SJSA1 (cell line): ENCODE data around the gene SLC6A8. TPM values are rescaled to one million over a fixed set of nuclear protein-coding genes. Genes with fewer than 3 reads are reported as not detected.
"Not testable (repeated sequence)": the region's sequence is repeated elsewhere in the genome, so short reads cannot be mapped to it uniquely, and the experiment has no call there.

Experiments
- DNase-seq, 2 experiments: peaks; one replicate each; pipeline ENCODE4 v3.0.0-alpha.2; 2015 to 2020; ENCODE audit warnings: low spot score in 2 of 2, low read depth in 1 of 2
- H3K27ac ChIP-seq: fragments of 250-450 bp; sonication (Bioruptor Pico); 2 replicates; pipeline ENCODE4 v1.5.1; 2020; ENCODE audit warnings: mild to moderate bottlenecking, moderate library complexity
- H3K27me3 ChIP-seq: fragments of 250-450 bp; sonication (Bioruptor Pico); replicated peaks from 2 replicates; pipeline ENCODE4 v1.5.1; 2020; ENCODE audit warnings: mild to moderate bottlenecking, moderate library complexity
- H3K36me3 ChIP-seq: fragments of 250-450 bp; sonication (Bioruptor Pico); 2 replicates; pipeline ENCODE4 v1.5.1; 2020; ENCODE audit warnings: mild to moderate bottlenecking
- H3K4me1 ChIP-seq: fragments of 250-450 bp; sonication (Bioruptor Pico); replicated peaks from 2 replicates; pipeline ENCODE4 v1.6.1; 2021; ENCODE audit warnings: mild to moderate bottlenecking
- H3K4me3 ChIP-seq: fragments of 250-450 bp; sonication (Bioruptor Pico); 2 replicates; pipeline ENCODE4 v1.5.1; 2020; ENCODE audit warnings: mild to moderate bottlenecking
- H3K9me3 ChIP-seq: fragments of 250-450 bp; sonication (Bioruptor Pico); replicated peaks from 2 replicates; pipeline ENCODE4 v1.5.1; 2020; ENCODE audit warnings: mild to moderate bottlenecking
- total RNA-seq: library from RNA; depleted of rRNA; stranded (reverse); fragments of >200 nt; shearing (Covaris generic); gene quantifications from 2 replicates; pipeline ENCODE4 v1.2.3, GENCODE V29; 2014

Gene SLC6A8
- total RNA-seq, 1 experiment from 2014 or later: 2.7 TPM

DNA sequence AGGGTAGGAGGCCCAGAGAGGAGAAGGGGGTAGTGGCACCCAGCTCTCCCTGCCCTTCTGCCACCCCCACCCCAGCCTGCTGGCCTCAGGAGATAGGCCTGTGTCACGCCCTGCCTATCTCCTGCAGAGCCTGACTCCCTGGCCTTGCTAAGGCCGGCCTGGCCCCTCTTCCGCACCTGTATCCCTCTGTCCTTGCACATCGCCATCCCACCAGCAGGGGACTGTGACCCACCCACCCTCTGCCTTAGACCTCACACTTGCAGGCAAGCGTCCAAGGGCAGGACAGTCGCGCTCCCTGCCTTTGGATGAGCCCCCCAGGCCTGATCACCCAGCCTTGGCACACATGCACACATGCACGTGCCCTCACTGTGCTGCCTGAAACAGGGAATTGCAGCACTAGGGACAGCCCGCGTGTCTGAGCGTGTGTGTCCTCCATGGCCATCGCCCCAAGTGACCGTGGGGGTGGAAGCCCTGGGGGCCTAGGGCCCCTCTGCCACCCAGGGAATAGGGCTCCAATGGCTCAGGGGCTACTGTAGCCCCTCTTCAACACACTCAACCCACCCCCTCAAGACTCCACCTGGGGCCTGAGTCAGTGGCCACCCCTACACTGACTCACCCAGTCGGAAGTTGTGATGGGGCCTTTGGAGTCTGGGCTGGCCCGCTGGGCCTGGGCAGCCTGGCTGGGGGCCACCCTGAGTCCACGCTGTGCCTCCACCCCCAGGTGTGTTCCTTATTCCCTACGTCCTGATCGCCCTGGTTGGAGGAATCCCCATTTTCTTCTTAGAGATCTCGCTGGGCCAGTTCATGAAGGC is 2.1 kb downstream of the SLC6A8 start:
- no peaks in the 10 kb centered on the region for H3K4me1 ChIP-seq
- no peaks in the 10 kb centered on the region for H3K9me3 ChIP-seq
- no peaks in the 10 kb centered on the region for H3K27me3 ChIP-seq
- no peak overlapping the region for H3K4me3 ChIP-seq
- no peak for DNase-seq
- H3K27ac ChIP-seq: no peak overlapping the region
- H3K36me3 ChIP-seq: no peaks in the 10 kb centered on the region

DNA sequence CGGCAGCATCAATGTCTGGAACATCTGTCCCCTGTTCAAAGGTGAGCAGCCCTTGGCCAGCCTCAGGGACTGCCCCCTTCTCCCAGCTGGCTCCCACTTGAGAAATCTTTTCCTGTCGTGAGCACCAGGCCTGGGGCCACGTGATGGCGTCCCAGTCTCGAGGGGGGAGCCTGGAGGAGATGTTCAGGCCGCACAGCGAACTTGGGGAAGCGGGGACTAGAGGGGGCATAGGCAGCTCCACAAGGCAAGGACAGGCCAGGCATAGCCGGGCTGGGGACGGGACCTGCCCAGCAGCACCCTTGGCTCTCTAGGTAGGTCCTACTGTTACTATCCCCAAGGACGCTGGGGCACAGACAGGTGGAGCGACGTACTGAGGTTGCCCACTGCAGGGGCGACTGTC is 2.7 kb downstream of the SLC6A8 start:
- no peak for DNase-seq
- Histone ChIP-seq H3K4me3 (no peak overlapping the region), H3K27me3 (no peaks in the 10 kb centered on the region), H3K27ac (no peak overlapping the region), H3K4me1 (no peaks in the 10 kb centered on the region), H3K36me3 (no peaks in the 10 kb centered on the region), H3K9me3 (no peaks in the 10 kb centered on the region)

DNA sequence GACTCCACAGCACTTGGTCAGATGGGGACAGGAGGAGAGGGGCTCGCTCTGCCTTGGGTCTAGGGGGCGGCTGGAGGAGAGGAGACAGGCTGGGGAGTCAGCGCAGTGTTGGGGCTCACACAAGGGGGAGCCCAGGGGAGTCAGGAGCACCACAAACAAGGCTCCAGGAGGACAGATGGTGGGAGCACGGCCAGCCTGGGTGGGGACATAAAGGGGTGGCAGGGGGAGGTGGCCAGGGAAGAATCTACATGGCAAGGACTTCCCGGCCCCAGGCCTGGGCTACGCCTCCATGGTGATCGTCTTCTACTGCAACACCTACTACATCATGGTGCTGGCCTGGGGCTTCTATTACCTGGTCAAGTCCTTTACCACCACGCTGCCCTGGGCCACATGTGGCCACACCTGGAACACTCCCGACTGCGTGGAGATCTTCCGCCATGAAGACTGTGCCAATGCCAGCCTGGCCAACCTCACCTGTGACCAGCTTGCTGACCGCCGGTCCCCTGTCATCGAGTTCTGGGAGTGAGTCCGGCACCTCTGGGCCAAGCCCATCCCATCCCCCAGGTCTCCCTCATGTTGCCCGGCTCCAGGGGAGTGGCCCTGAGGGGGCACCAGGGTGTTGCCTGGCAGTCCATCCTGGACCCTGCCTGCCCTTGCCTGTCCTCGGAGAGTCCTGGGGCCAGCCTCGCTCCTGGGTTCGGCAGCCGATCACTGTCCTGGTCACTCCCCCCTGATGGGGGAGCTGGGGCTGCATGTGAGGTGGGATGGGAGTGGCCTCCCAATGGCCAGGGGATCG is 3.5 kb downstream of the SLC6A8 start:
- not testable (repeated sequence) for H3K9me3 ChIP-seq, H3K36me3 ChIP-seq, H3K4me3 ChIP-seq, H3K4me1 ChIP-seq, DNase-seq, H3K27me3 ChIP-seq, H3K27ac ChIP-seq

DNA sequence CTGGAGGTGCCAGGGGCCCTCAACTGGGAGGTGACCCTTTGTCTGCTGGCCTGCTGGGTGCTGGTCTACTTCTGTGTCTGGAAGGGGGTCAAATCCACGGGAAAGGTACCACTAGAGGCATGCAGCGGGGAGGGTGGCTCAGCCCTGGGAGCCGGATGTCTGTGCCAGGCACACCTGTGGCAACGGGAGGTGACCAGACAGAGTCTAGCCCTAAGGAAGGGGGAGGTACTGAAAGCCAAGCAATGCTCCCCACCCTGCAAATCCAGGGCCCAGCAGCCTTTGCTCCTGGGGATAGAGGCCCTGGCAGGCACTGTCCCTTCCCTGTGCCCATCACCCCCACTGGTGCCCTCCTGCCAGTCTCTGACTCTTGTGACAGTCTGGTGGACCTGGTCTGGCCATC is 4.3 kb downstream of the SLC6A8 start:
- H3K4me3 ChIP-seq: no peak overlapping the region
- DNase-seq: no peak
- H3K4me1 ChIP-seq: no peaks in the 10 kb centered on the region
- H3K9me3 ChIP-seq: no peaks in the 10 kb centered on the region
- no peak overlapping the region for H3K27ac ChIP-seq
- H3K36me3 ChIP-seq: no peaks in the 10 kb centered on the region
- H3K27me3 ChIP-seq: no peaks in the 10 kb centered on the region

DNA sequence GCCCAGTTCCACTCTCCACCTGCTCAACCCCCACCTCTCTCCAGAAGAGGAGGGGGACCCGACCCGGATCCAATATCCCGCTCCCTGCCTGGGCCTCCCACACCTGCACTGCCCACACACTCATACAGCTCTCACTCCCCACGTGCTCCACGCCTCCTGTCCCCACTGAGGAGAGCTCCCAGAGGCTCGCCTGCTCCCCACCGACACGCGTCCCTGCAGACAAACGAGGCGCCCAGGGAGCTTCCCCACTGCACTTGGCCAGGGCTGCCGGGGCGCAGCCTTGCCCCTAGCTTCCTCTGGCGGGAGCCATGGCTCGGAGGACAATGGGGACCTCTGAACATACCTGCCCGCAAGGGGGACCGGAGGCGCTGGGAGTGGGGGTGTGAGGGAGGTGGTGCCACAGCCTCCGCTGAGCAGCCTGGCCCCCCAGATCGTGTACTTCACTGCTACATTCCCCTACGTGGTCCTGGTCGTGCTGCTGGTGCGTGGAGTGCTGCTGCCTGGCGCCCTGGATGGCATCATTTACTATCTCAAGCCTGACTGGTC is 5.0 kb downstream of the SLC6A8 start:
- H3K27me3 ChIP-seq: no peaks in the 10 kb centered on the region
- no peaks in the 10 kb centered on the region for H3K36me3 ChIP-seq
- H3K27ac ChIP-seq: no peak overlapping the region
- no peak for DNase-seq
- no peaks in the 10 kb centered on the region for H3K4me1 ChIP-seq
- H3K4me3 ChIP-seq: no peak overlapping the region
- no peaks in the 10 kb centered on the region for H3K9me3 ChIP-seq

DNA sequence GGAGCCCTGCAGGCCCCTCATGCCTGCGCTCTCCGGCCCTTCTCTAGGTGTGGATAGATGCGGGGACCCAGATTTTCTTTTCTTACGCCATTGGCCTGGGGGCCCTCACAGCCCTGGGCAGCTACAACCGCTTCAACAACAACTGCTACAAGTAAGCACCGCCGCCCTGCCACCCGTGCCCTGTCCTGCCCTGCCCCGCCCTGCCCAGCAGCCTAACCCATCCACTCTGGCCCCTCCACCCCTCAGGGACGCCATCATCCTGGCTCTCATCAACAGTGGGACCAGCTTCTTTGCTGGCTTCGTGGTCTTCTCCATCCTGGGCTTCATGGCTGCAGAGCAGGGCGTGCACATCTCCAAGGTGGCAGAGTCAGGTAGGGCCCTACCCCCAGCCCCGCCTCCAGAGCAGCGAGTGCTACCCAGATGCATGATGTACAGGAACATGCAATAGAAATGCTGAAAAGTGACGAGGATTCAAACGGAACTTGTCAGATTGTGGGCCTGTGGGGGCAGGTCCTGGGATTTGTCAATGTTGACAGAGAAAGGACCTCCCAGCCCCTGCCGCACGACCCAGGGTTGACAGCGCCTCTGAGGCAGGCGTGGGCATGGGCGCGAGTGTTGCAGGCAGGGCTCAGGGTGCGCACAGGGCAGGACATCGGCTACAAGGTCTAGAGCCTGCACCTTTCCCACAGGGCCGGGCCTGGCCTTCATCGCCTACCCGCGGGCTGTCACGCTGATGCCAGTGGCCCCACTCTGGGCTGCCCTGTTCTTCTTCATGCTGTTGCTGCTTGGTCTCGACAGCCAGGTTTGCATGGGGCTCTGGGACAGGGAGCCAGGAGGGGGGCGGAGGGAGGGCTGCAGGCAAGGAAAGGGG is 5.7 kb downstream of the SLC6A8 start:
- Histone ChIP-seq H3K4me3 (no peak overlapping the region), H3K4me1 (no peaks in the 10 kb centered on the region), H3K27me3 (no peaks in the 10 kb centered on the region), H3K9me3 (no peaks in the 10 kb centered on the region), H3K36me3 (no peaks in the 10 kb centered on the region), H3K27ac (no peak overlapping the region)
- DNase-seq: no peak

DNA sequence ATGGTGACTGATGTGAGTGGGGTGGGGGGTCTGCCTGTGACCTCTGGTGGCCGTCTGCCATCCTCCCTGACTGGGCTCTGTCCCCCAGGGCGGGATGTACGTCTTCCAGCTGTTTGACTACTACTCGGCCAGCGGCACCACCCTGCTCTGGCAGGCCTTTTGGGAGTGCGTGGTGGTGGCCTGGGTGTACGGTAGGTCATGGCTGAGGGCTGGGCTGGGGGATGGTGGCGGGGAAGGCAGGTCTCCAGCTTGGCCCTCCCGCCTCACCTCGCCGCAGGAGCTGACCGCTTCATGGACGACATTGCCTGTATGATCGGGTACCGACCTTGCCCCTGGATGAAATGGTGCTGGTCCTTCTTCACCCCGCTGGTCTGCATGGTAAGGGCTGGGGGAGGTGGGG is 6.5 kb downstream of the SLC6A8 start:
- not testable (repeated sequence) for H3K9me3 ChIP-seq

DNA sequence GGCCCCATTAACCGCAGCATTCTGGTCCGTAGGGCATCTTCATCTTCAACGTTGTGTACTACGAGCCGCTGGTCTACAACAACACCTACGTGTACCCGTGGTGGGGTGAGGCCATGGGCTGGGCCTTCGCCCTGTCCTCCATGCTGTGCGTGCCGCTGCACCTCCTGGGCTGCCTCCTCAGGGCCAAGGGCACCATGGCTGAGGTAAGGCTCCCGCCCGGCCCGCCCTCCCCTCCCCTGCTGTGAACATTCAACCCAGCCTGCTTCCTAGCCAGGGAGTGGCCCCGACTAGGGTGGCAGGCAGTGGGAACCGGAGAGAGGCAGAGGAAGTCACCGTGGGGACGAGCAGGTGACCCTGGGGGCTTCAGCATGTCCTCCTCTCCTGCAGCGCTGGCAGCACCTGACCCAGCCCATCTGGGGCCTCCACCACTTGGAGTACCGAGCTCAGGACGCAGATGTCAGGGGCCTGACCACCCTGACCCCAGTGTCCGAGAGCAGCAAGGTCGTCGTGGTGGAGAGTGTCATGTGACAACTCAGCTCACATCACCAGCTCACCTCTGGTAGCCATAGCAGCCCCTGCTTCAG is 7.1 kb downstream of the SLC6A8 start:
- H3K27me3 ChIP-seq: no peaks in the 10 kb centered on the region
- H3K9me3 ChIP-seq: no peaks in the 10 kb centered on the region
- no peak overlapping the region for H3K27ac ChIP-seq
- no peaks in the 10 kb centered on the region for H3K36me3 ChIP-seq
- no peak overlapping the region for H3K4me3 ChIP-seq
- H3K4me1 ChIP-seq: no peaks in the 10 kb centered on the region
- DNase-seq: no peak

More for the DNA sequence above, 6.5 kb downstream of the SLC6A8 start:
- DNase-seq, H3K27ac ChIP-seq, H3K4me3 ChIP-seq, H3K4me1 ChIP-seq, H3K36me3 ChIP-seq, H3K27me3 ChIP-seq: not testable (repeated sequence)

DNA sequence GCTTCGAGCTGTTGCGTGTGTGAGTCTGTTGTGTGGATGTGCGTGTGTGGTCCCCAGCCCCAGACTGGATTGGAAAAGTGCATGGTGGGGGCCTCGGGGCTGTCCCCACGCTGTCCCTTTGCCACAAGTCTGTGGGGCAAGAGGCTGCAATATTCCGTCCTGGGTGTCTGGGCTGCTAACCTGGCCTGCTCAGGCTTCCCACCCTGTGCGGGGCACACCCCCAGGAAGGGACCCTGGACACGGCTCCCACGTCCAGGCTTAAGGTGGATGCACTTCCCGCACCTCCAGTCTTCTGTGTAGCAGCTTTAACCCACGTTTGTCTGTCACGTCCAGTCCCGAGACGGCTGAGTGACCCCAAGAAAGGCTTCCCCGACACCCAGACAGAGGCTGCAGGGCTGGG is 8.4 kb downstream of the SLC6A8 start:
- H3K9me3 ChIP-seq: no peaks in the 10 kb centered on the region
- no peaks in the 10 kb centered on the region for H3K36me3 ChIP-seq
- no peak overlapping the region for H3K4me3 ChIP-seq
- H3K27ac ChIP-seq: no peak overlapping the region
- no peaks in the 10 kb centered on the region for H3K27me3 ChIP-seq
- no peak for DNase-seq
- H3K4me1 ChIP-seq: no peaks in the 10 kb centered on the region

DNA sequence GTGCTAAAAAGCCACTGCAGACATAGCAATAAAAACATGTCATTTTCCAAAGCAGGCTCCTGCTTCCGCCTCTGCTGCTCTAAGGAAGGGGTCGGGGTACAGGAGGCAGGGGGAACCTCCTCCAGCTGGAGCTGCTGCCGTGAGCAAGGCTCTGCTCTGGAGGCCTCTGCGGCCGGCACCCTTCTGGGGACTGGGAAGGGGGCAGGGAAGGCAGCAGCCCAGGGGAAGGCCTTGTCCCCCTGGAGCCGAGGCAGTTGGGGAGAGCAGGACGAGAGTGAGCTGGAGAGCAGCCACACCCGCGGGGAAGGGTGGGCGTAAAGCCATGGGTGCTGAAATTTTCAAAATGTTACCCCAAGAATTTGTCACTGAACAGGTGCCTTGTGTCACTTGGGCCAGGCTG is 8.8 kb downstream of the SLC6A8 start:
- DNase-seq, H3K9me3 ChIP-seq, H3K27ac ChIP-seq, H3K27me3 ChIP-seq, H3K36me3 ChIP-seq, H3K4me3 ChIP-seq, H3K4me1 ChIP-seq: not testable (repeated sequence)

DNA sequence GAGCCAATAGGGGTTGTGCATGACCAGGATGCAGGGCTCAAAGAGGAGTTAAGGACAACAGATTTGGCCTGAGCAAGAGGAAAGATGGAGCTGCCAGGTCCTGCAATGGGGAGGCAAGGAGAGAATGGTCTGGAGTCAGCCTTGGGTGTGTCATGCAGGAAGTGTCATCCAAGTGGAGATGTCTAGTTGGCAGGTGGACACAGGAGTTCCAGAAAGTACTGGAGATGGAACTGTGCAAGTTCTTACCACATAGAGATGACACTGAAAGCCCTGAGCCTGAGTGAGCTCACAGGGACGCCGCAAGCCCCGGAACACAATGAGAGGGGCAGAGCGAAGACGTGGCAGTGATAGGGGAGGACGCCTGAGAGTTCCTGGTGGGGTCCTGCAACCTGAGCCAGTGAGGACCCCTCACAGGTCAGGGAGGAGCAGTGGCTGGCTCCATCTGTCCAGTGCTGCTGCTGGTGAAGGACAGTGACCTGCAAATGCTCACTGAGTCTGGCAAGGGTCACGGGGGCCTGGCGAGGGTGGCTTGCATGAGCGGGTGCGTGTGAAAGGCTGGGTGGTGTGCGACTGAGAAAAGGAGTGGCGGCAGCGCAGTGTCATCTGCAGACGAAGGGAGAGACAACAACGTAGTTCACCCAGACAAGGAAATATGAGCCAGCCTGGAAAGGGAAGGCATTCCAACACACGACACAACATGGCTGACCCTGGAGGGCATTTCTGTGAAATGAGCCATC is 9.4 kb downstream of the SLC6A8 start:
- H3K4me1 ChIP-seq, H3K4me3 ChIP-seq, H3K36me3 ChIP-seq, H3K27me3 ChIP-seq, H3K27ac ChIP-seq, DNase-seq, H3K9me3 ChIP-seq: not testable (repeated sequence)

DNA sequence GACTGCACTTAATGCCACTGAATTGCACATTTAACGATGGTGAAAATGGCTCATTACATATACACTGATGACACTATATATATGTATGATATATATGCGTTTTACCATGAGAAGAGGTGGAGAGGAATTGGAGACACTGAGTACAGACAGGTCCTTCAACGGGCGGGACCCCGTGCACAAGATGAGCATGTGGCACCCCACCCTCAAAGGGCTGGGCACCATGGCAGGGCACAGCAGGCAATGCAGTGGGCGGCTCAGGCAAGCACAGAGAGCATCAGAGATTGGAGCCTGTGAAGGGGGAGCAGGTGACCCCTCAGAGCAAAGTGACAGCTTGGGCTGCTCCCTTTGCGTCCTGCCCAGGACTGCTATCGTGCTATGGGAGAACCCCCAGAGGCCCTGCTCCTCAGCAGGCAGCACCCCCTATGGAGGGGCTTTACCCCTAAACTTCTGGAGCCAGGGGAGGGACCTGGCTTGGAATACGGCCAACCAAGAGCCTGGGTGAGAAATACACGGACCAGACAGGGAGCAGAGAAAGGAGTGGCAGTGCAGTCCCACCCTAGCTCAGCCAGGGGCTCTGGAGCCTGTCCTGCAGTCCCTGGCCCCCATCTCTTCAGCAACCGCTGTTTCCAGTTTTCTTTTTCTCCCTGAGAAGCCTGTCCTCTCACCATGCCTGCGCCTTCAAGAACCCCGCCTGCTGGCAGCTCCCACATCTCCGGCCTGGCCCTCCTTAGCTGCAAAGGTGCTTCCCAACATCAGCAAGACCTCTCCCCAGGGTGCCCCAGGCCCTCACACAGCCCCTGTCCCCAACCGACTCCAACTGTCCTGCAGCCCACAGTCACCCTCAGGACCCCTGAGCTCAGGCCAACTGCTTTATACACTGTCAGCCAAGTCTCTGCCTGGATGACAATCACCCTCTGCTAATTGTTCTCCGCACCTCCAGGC is 10.5 kb downstream of the SLC6A8 start:
- Histone ChIP-seq H3K27ac (no peak overlapping the region), H3K4me3 (no peak overlapping the region), H3K4me1 (no peaks in the 10 kb centered on the region), H3K27me3 (no peaks in the 10 kb centered on the region), H3K9me3 (no peaks in the 10 kb centered on the region), H3K36me3 (no peaks in the 10 kb centered on the region)
- DNase-seq: no peak
